Measurements from ENCODE around the gene METTL9.
"Not testable (repeated sequence)": the region's sequence is repeated elsewhere in the genome, so short reads cannot be mapped to it uniquely, and the experiment has no call there.

Gene METTL9

GRCh38 chr16:21667575-21667974 lies 68.2 kb downstream of the METTL9 start:
- no peak for DNase-seq

GRCh38 chr16:21673469-21673868 lies 74.1 kb downstream of the METTL9 start:
- no peak for DNase-seq

DNA sequence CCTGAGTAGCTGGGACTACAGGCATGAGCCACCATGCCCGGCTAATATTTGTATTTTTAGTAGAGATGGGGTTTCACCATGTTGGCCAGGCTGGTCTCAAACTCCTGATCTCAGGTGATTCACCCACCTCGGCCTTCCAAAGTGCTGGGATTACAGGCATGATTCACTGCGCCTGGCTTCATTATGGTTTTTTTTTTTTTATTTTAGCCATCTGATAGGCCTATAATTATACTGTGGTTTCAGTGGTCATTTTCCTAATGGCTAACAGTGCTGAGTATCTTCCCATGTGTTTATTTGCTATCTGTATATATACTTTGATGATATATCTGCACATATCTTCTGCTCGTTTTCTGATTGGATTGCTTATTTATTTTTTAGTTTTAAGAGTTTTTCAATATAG lies 75.1 kb downstream of the METTL9 start:
- DNase-seq: not testable (repeated sequence)

- not testable (repeated sequence) for DNase-seq
Measured at GRCh38 chr16:21680714-21681113, 81.3 kb downstream of the METTL9 start.

GRCh38 chr16:21683184-21683583 lies 83.8 kb downstream of the METTL9 start:
- DNase-seq: no peak

DNA sequence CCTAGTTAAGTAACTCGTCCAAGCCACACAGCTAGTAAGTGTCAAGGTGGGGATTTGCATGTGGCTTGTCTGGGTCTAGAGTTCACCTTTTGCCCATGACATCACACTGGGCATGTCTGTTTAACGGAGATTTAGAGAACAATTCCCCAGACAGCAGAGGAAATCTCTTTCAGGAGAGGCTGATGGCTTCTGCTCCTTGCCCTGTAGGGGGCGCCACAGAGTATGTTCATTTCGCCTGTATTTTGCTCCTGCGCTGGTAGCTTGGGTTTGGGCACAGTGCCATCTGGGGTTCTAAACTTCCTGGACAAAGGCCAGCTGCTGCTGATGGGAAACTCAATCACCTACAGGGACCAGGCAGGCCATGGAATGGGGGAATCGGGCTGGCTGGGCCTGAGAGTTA lies 84.8 kb downstream of the METTL9 start:
- peak; percentile 66 to 67 for DNase-seq

DNA sequence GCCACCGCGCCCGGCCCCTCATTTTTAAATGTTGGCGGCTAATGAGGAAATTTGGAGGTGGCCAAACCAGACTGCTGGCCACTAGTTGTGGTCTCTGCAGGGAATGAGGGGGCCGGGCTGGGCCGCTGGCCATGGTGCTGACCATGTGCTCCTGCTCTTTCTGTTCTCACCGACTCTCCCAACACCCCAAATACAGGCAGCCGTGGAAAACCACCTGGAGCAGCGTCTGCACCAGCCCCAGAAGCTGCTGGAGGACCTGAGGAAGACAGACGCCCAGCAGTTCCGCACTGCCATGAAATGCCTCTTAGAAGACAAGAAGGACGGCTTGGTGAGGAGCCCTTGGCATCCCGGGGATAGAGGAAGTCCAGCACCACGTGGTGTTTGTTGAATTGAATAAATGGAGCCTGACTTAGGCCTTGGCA lies 85.7 kb downstream of the METTL9 start:
- DNase-seq: no peak

DNA sequence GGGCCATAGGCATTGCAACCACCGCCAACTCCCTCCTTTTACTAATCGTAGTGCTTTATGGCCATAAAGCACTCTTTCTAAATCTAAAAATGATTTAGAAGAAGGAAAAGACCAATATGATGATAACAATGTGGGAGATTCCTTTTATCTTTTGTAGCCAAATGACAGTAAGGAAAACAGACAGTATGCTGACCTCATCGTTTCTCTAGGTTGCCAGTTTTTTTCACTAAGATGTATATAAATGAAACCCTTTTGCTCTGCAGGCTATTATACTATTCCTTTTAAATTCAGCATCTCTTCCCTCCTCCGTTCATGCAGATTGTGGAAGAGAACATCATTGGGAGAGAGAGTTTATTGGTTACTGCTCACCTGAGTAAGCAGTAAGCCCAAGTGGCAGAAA lies 89.7 kb downstream of the METTL9 start:
- DNase-seq: no peak

GRCh38 chr16:21690967-21691366 lies 91.6 kb downstream of the METTL9 start:
- DNase-seq: not testable (repeated sequence)

DNA sequence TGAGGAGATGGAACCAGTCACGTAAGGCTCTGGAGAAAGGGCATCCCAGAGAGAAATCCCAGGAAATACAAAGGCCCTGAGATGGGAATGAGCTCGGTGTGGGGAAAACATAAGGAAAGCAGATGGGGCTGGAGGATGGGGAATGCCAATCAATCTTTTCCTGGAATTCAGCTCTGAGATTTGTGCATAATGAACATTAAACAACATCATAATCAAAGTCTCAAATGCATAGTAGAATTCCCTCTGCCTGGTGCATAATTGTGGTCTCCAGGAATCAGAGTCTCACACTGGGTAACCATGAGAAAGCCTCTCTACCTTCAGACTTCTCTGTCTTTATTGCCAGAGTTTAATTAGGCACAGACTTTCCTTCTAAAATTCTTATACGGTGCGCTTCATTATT lies 95.2 kb downstream of the METTL9 start:
- no peak for DNase-seq

- no peak for DNase-seq
Measured at GRCh38 chr16:21697032-21697431, 97.7 kb downstream of the METTL9 start.

DNA sequence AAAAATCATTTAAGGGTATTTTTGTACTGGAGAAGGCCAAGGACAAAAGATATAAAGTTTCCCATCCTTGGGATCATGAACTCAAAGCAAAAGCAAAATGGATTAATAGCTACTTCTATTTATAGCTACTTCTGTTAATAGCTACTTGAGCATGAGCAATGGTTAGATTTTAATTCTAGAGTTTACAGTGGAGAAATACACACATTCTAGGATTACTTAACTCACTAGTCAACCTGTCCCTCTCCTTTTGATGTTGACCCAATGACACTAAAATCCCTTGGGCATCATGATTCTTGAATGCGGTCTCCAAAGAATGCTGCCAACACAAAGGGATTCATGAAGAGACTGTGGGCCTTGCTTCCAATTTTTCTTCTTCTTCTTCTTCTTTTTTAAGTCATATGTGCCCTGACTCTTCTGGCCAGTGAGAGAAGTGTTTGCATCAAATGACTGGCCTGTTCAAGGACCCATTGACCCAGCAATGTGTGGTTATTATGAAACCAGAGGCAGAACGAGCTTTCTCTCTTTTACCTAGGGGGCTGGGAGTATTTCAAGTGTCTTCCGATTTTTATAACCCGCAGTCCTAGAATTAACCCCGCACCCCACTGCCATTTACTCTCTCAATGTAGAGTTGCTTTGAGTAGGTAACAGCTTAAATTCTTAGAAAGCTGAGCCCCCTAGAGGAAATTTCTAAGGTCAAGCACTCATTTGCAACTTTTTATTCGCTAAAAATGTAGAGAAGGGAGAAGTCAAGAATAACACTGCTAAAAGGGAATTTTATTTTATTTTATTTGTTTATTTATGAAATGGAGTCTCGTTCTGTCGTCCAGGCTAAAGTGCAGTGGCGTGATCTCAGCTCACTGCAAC lies 99.0 kb downstream of the METTL9 start:
- DNase-seq: no peak

DNA sequence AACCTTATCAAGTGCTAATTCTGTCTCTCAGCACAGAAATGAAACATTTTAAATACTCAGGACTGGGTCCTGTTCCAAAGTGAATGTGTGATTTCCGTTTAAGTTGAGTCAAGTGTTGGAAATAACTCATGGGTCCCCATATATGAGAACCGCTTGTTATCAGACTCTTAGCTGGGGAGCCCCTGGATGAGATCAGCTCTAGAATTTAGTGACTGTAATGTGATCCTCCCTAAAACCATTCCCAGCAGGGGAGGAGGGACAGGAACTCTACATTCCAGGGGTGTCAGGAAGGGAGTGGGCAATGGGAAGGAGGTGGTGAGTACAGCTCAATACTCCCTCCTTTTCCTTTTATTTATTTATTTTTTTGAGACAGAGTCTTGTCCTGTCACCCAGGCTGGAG lies 101.9 kb downstream of the METTL9 start:
- DNase-seq: no peak

DNA sequence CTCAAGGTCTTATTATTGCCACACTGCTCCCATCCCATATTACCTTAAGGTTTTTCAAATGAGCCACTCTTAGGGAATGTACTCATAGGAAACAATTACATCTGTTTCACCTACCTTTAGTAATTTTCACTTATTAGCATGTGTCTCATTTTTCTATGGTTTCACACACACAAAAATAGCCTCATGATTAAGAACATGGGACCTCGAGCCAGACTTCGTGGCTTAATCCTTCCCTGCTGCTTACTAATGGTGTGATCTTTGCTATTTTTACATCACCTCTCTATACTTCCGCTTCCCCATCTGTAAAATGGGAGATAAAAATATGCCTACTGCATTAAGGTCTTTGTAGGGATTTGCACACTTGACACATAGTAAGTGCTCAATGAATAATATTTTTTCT lies 102.9 kb downstream of the METTL9 start:
- no peak for DNase-seq

GRCh38 chr16:21703156-21703555 lies 103.8 kb downstream of the METTL9 start:
- no peak for DNase-seq

DNA sequence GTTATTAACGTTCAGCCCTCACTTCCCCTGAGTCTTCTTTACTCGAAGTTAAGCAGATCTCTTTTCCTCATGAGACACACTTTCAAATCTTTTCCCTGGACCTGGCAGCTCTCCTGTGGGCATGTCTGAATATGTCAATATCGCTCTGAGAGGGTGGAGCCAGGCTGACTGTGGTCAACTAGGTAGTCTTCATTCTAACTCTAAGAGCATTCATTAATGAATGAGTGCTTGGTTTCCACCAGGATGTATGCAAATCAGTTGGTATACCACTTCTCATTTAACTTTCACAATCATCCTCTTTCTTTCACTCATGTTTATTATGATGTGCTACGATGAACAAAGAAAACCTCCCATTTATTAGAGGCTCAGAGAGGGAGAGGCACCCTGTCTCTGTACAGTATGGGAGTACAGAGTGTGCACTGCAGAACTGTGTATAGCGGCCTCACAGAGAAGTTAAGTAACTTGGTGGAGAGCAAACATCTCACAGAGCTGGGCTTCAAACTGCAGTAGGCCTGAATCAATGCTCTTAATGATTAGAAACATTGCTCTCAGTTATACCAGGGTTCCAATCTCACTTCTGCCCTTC lies 104.3 kb downstream of the METTL9 start:
- no peak for DNase-seq

GRCh38 chr16:21704266-21704665 lies 104.9 kb downstream of the METTL9 start:
- DNase-seq: no peak

- no peak for DNase-seq
Measured at GRCh38 chr16:21704733-21705132, 105.4 kb downstream of the METTL9 start.

Data from activated T-cell treated with anti-CD3 and anti-CD28 coated beads, Interleukin-2, amount 50 U/mL, for 48 hours (primary cell).